HG02678 (cell line): ENCODE data around the gene ST6GALNAC4.
A peak's percentile ranks its signal among the peaks of the same experiment; 100 is the strongest.
"Not testable (repeated sequence)": the region's sequence is repeated elsewhere in the genome, so short reads cannot be mapped to it uniquely, and the experiment has no call there.

ENCODE experiments used
- ATAC-seq: cut with Tn5 transposase; IDR thresholded peaks from one replicate; pipeline ENCODE4 v1.9.1; 2021; ENCODE audit warnings: mild to moderate bottlenecking, moderate library complexity; ENCODE audit not compliant: unreplicated experiment

Gene ST6GALNAC4

GRCh38 chr9:127874301-127875221 is 42.3 kb downstream of the ST6GALNAC4 start:
- ATAC-seq = no peak

DNA sequence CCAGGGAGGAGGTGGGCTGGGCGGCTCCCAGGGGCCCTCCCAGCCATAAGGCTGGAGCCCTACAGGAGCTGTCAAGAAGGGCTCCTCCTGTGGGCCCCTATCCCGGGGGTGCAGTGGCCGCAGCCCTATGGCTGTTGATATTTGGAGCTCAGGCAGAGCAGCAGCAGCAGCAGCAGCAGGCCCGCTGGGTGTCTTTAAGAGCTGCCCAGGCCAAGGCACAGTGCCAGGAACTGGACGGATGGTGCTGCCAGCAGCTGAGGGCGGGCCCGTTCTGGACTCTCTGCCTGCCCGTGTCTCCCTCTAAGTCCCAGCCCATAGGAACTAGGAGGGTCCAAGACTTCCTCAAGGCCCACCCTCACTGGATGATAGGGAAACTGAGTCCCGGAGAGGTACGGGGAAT is 43.0 kb downstream of the ST6GALNAC4 start:
- no peak for ATAC-seq

- no peak for ATAC-seq
Observed at GRCh38 chr9:127873223-127873691, 43.6 kb downstream of the ST6GALNAC4 start.

DNA sequence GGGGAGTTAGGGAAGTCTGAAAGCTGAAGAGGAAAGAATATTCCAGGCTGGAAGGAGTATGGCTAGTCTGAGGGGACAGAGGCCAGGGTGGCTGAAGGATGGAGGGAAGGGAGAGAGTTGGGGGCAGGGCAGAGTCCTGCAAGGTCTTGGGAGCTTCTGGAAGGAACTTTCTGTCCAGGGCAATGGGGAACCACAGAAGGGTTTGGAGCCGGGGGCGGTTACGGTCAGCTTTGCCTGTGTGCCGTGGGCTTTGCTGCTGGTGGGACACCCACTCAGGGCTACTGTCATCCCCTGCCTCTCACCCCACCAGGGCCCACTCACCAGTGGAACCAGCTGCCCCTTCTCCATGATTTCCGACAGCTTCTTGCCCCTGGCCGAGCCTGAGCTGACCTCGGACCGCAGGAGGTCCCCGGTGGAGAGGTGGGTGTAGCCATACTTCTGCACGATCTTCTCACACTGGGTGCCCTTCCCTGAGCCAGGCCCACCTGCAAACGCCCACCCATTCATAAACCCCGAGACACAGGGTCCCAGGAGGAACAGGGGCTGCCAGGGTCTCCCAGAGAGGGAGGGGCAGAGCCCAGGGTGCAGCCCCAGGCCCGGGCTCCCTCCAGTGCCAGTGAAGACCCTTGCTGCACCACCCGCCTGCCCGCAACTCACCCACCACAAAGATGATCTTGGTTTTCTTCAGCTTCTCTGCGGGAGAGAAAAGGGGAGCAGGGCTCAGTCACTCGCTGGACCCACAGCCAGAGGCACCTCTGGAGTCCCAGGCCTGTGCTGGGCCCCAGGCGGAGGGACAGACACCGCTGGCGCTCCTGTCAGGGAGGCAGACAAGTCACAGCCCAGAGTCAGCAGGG is 44.2 kb downstream of the ST6GALNAC4 start:
- no peak for ATAC-seq

GRCh38 chr9:127871531-127871930 is 45.3 kb downstream of the ST6GALNAC4 start:
- ATAC-seq = no peak

GRCh38 chr9:127870887-127871286 is 46.0 kb downstream of the ST6GALNAC4 start:
- no peak for ATAC-seq

GRCh38 chr9:127870153-127870491 is 46.7 kb downstream of the ST6GALNAC4 start:
- not testable (repeated sequence) for ATAC-seq

DNA sequence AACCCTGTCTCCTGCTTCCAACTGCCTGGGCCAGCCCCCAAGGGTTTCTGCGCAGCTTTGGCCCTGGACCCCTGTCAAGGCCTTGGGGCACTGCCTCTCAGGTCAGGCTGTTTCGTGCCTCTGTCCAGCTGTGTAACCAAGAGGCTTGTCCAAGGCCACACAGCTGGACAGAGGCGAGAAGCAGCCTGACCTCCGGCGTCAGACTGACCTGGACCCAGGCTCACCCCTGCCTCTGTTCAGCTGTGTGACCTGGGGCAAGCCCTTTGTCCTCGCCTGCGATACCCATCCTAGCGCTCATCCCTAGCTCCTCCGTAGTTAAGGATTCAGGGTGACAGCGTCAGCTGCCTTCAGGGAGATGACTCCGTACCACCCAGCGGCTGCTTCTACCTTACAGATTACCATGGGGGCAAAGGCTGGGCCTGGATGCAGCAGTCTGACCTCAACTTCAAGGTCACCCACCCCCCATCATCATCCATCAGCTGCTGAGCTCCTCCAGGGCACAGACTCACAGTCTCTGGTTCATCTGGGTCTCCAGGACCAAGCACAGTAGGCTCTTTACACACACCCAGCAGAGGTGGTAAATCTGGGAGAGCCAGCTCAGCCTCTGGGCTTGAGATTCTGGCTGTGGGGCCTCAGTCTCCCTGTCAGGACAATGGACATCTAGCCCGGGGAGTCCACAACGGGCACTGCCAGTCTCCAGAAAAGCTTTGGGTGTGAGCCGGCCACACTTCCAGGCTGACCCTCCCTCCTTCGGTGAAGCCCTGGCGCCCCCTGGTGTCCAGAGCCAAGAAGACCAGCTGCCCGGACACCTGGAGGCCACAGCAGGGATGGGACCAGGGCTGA is 47.3 kb downstream of the ST6GALNAC4 start:
- ATAC-seq = peak; percentile 67

DNA sequence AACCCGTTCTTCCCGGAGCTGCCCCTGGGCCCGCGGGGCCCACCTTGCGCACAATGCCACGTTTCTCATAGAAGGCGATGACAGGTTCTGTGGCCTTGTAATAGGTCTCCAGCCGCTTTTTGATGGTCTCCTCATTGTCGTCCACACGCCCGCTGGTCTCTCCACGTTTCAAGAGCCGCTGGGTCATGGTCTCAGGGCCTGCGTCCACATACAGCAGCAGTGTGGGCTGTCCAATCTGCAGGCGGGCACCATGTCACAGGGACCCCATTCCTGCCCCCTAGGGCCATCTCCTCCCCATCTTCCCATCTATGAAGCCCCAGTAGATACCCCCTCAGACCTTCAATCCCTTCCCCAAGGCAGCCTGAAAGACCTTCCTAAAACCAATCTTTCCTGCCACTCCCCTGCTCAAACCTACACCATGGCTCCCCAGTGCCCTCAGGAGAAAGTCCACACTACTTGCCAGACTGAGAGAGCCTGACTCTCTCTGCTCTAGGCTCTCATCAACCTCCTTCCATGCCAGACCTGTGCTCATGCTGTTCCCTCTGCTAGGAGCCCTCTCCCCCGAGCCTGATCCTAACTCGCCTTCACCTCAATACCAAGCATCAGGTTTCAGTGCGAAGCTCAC is 48.5 kb downstream of the ST6GALNAC4 start:
- ATAC-seq = no peak

DNA sequence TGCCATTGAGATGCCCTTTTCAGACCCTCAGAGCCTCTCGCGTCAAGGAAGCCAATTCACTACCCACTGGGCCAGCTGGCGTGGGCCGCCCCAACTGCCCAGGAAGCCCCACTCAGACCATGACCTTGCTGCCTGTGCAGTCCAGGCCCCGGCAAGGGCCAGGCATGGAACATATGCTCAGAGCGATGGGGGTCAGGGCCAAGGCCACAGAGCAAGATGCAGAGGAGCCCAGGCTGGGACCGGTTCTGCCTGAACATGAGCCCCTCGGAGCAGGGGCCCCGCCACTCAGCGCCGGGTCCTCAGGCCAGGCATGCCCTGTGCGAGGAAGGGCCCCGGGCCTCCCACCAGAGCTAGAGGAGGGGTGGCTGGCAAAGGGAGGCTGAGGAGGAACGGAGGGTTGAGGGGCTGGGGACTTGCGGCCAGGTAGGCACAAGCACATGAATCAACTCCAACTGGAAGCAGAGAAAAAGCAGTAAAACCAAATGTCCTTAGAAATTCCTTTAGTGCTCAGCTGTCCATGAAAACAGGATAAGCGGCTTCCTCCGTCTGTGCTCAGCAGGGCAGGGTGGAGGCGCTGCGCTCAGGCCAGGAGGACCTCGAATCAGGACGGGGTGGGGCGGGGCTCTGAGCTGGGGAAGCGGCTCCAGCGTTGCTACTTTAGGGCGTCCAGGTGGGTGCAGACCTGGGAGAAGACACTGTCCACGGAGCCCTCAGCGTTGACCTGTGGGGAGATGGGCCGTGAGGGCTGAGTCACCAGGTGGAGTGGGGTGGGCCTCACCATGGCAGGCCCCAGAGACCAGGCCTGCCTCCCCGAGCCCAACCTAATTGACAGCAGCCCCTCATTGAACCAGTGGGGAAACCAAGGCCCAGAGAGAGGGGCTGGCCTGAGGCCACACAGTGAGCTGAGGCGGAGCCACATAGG is 49.2 kb downstream of the ST6GALNAC4 start:
- no peak for ATAC-seq

DNA sequence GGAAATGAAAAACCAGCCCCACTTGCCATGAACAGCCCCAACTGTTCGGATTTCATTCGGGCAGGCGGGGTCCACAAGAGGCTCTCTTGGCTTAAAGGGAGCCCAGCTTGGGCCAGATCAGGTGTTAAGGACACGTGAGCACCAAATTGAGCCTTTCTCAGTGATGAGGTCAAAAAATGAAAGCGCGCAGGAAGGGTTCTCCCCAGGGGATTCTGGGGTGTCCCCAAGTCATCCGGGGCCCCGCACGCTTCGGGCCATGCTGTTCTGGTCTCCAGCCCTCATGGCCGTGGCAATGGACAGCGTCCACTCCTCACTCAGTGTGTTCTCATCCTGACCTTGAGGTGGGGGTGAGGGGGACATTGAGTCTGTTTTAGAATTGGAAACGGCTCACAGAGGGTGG is 50.3 kb downstream of the ST6GALNAC4 start:
- ATAC-seq = no peak

DNA sequence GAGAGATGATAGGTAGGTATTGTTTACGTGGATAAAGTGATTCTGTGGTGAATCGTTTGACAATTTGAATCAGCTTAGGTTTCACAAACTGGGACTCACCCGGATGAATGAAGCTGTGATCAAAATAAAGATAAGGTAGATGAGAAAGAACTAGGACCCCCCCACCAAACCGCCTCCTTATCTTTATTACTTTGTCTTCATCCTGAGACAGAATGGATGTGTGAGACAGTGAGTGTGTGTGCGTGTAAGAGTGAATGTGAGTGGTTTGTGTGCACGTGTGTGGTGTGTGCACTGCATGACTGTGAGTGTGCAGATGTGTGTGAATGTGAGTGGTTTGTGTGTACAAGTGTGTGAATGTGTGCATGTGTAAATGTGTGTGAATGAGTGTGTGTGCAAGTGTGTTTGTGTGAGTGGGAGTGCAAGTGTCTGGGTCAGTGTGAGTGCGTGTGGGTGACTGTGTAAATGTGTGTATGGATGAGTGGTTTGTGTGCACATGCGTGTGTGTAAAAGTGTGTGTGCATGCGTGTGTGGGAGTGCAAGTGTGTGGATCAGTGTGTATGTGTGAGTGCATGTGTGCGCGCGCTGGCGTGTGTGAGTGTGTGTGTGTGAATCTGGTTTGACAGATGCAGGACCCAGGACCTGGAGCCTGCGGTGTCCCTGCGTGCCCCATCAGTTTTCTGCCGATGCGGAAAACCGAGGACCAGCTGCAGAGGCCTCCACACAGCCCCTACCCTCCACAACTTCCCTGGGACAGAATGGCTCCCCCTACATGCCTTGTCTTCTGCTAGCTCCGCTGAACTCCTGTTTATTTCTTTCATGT is 51.0 kb downstream of the ST6GALNAC4 start:
- no peak for ATAC-seq

- ATAC-seq = no peak
Observed at GRCh38 chr9:127863191-127863621, 53.6 kb downstream of the ST6GALNAC4 start.

- ATAC-seq = no peak
Observed at GRCh38 chr9:127862075-127863011, 54.5 kb downstream of the ST6GALNAC4 start.

DNA sequence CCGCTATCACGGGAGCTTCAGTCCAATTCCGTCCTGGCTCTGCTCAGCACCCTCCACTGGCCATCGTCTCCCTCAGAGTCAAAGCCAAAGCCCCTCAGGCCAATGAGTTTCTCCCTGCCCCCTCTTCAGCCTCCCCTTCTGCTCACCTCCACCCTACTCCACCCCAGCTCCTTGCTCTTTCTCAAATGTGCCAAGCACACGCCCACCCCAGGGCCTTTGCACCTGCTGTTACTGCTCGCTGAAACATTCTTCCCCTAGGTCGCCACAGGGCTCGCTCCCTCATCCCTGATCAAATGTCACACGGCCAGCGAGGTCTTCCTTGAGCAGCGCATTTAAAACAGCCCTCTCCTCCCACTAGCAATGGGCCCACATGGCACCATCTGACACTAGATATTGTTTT is 56.1 kb downstream of the ST6GALNAC4 start:
- ATAC-seq = no peak

DNA sequence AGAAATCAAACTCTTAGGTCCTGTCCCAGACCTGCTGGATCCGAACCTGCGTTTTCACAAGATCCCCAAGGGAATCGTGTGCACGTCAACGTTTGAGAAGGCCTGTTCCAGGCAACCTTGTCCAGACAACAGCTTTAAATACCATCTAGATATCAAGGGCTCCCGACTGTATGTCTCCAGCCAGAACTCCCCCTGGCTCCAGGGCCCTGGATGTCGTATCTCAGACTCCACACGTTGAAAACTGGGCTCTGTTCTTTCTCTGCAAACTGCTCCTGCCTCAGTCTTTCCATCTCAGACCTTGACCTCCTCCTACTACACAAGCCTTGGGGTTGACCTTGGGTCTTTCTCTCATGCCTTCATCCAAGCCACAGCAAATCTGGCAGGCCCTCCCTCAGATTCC is 56.6 kb downstream of the ST6GALNAC4 start:
- no peak for ATAC-seq

DNA sequence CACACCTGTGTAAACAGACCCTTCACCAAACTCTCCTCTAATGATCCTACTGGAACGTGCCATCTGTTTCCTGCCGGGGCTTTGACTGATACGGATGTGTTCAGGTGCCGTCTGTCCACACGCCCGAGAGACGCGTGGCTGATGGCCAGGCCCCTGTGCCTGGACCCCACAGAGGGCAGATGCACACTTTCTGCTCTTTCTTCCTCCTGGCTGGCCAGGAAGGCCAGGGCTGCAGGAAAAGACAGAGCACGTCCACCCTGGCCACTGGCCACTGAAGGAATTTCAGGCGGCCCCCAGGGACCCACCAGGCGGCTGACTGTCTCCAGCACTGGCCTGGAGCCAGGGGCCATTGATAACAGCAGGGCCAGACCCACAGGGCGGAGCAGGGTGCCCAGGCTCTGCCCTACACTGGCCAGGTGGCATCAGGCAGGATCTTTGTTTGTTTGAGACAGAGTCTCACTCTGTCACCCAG is 58.8 kb downstream of the ST6GALNAC4 start:
- ATAC-seq = no peak
